Measurements from ENCODE around the gene UFD1.

Gene UFD1

GRCh38 chr22:19508024-19508776 is 29.2 kb upstream of the UFD1 start:
- Histone ChIP-seq H3K27ac (no peak overlapping the region), H3K4me3 (no peak overlapping the region)
- no peak for TF ChIP-seq CTCF (IDR thresholded peaks at IDR 0.05)
- no peak for DNase-seq (ENCODE audit: low spot score)

GRCh38 chr22:19507534-19507861 is 28.5 kb upstream of the UFD1 start:
- no peak for DNase-seq (ENCODE audit: low spot score)
- TF ChIP-seq CTCF (IDR thresholded peaks at IDR 0.05), result no peak
- Histone ChIP-seq H3K27ac (no peak overlapping the region), H3K4me3 (no peak overlapping the region)

- no peak for TF ChIP-seq CTCF (IDR thresholded peaks at IDR 0.05)
- H3K4me3 ChIP-seq, result no peak overlapping the region
- no peak for DNase-seq (ENCODE audit: low spot score)
- no peak overlapping the region for H3K27ac ChIP-seq
Measured at GRCh38 chr22:19506212-19506611, 27.2 kb upstream of the UFD1 start.

GRCh38 chr22:19505735-19506126 is 26.7 kb upstream of the UFD1 start:
- no peak overlapping the region for H3K27ac ChIP-seq
- no peak for DNase-seq (ENCODE audit: low spot score)
- no peak for TF ChIP-seq CTCF (IDR thresholded peaks at IDR 0.05)
- no peak overlapping the region for H3K4me3 ChIP-seq

GRCh38 chr22:19504900-19505734 is 26.1 kb upstream of the UFD1 start:
- no peak for DNase-seq (ENCODE audit: low spot score)
- H3K27ac ChIP-seq, result no peak overlapping the region
- H3K4me3 ChIP-seq, result no peak overlapping the region
- TF ChIP-seq CTCF (IDR thresholded peaks at IDR 0.05), result no peak

GRCh38 chr22:19503869-19504268 is 24.9 kb upstream of the UFD1 start:
- TF ChIP-seq CTCF (IDR thresholded peaks at IDR 0.05), result no peak
- DNase-seq (ENCODE audit: low spot score), result no peak
- Histone ChIP-seq H3K27ac (no peak overlapping the region), H3K4me3 (no peak overlapping the region)

GRCh38 chr22:19503367-19503766 is 24.4 kb upstream of the UFD1 start:
- H3K27ac ChIP-seq, result no peak overlapping the region
- no peak overlapping the region for H3K4me3 ChIP-seq
- no peak for DNase-seq (ENCODE audit: low spot score)
- no peak for TF ChIP-seq CTCF (IDR thresholded peaks at IDR 0.05)
